Ovary (tissue), 9 donors: Measurements from ENCODE around the gene SH3GL1. TPM values are rescaled to one million over a fixed set of nuclear protein-coding genes. Genes with fewer than 3 reads are reported as not detected.

ENCODE experiments used
- DNase-seq, 5 donors: peaks; one replicate each; pipeline ENCODE4 v3.0.0-alpha.2; 2019 to 2020
- H3K27ac ChIP-seq, 2 donors: fragments of 200-600 bp; one replicate each; pipeline versions ENCODE4 v1.5.1 to v1.8.0; 2019 to 2022
- H3K27me3 ChIP-seq: fragments of 200-600 bp; one replicate; pipeline ENCODE4 v1.8.0; 2022
- H3K36me3 ChIP-seq: fragments of 200-600 bp; sonication (generic); one replicate; pipeline ENCODE4 v1.5.1; 2019
- H3K4me1 ChIP-seq: one replicate; pipeline ENCODE4 v1.8.1; 2013; ENCODE audit warnings: mild to moderate bottlenecking, moderate library complexity; ENCODE audit not compliant: insufficient read depth
- H3K4me3 ChIP-seq: fragments of 200-600 bp; sonication (generic); one replicate; pipeline ENCODE4 v1.5.1; 2017
- H3K9me3 ChIP-seq, 2 donors: fragments of 200-600 bp in 1 of 2; sonication (generic) in 1 of 2; one replicate each; pipeline versions ENCODE4 v1.5.1 to v1.8.1; 2013 to 2019; ENCODE audit warnings: mild to moderate bottlenecking in 1 of 2, moderate library complexity in 1 of 2
- CTCF ChIP-seq, 3 donors: fragments of 450-650 bp in 2 of 3; fragments of 200-600 bp in 1 of 3; IDR thresholded peaks; one replicate each; pipeline versions ENCODE4 v1.5.1 to v1.8.0; 2016 to 2022; ENCODE audit warnings: antibody characterized with exemption in 3 of 3, mild to moderate bottlenecking in 1 of 3
- EP300 ChIP-seq: sonication (generic); formaldehyde crosslinking; IDR thresholded peaks from one replicate; pipeline ENCODE4 v1.6.1; 2017; ENCODE audit warnings: antibody characterized with exemption
- POLR2A ChIP-seq: fragments of 450-650 bp; IDR thresholded peaks from one replicate; pipeline ENCODE4 v1.6.1; 2017; ENCODE audit warnings: antibody characterized with exemption, mild to moderate bottlenecking, moderate library complexity
- WGBS, 3 donors: extraction: QIAGEN DNeasy Blood & Tissue Kit in 1 of 3; methylation state at CpG; one replicate each; pipeline versions ENCODE4 v1.1.5 to v1.1.7; 2013 to 2017; 5-methylcytosine and 5-hydroxymethylcytosine counted together
- intact Hi-C, 4 donors: fragments of 100-400 bp; cut with DNase I; formaldehyde crosslinking; loops; one replicate each; pipeline versions ENCODE4 v1.11.0 to v1.15.1; 2022 to 2023
- polyA plus RNA-seq, 2 donors: library from polyadenylated mRNA; stranded (reverse); fragments of 200-250 nt in 1 of 2; fragments of 350-450 nt in 1 of 2; fragmentation: Illumina TruSeq in 1 of 2; extraction: RNeasy Lipid Tissue Mini Kit (QIAGEN cat#74804) in 1 of 2; gene quantifications; one replicate each; pipeline ENCODE4 v1.2.3, GENCODE V29; 2013 to 2014
- total RNA-seq, 7 donors: library from RNA; depleted of rRNA in 2 of 7; stranded (reverse); fragments of >200 nt in 2 of 7; fragmentation: NEBNext Ultra II Directional in 3 of 7; extraction: Animal tissue kit (Norgen Biotek cat#: 25700) in 3 of 7; gene quantifications; one replicate each; pipeline versions ENCODE4 v1.1.0 to v1.2.4, GENCODE V29; 2016 to 2023
- donor health status: DM: no; HTN: no; CAD: no; lungs with moderate emphysema.
- donor health status: DM: no; HTN: no; CAD: no.
- donor health status: Bipolar disorder and iron deficiency.
- donor health status: DM: yes; HTN: yes; CAD: no.
- donor health status: DM: no; HTN: no; CAD: no.
- donor health status: DM: yes; HTN: yes; CAD: no.

SH3GL1 gene
- total and polyA plus RNA-seq, 9 donors, result 6.9 to 88.6 (median 59.9) TPM

- DNase-seq, result peak in 1 of 5 donors; percentile 25
- Histone ChIP-seq H3K36me3 (no peaks in the 10 kb centered on the region), H3K4me3 (no peak overlapping the region), H3K27ac (peak overlapping the region in 1 of 2 donors; percentile 60), H3K9me3 (no peaks in the 10 kb centered on the region), H3K27me3 (no peaks in the 10 kb centered on the region), H3K4me1 (no peaks in the 10 kb centered on the region)
- TF ChIP-seq POLR2A, result no peak
- no peak for TF ChIP-seq EP300
- TF ChIP-seq CTCF (IDR thresholded peaks at IDR 0.05), result no peak
- 69 to 79% (median 71%) methylated on average over 33 to 36 of the region's 36 CpGs for WGBS, 3 donors
- intact Hi-C loops, result loop anchor here in 2 of 4 donors (10.0 kb wide), 1 partner anchor 180 kb away; no protein-coding TSS in a partner anchor
Measured at GRCh38 chr19:4444765-4445741, 44.7 kb upstream of the SH3GL1 start.

- TF ChIP-seq POLR2A (no peak), EP300 (no peak), CTCF (IDR thresholded peaks at IDR 0.05) (no peak)
- no peaks in the 10 kb centered on the region for H3K4me1 ChIP-seq
- no peaks in the 10 kb centered on the region for H3K36me3 ChIP-seq
- no peaks in the 10 kb centered on the region for H3K9me3 ChIP-seq
- intact Hi-C loops, result loop anchor here in 2 of 4 donors (10.0 kb wide), 1 partner anchor 179 kb away; no protein-coding TSS in a partner anchor
- H3K27ac ChIP-seq, result no peak overlapping the region
- H3K4me3 ChIP-seq, result no peak overlapping the region
- H3K27me3 ChIP-seq, result no peaks in the 10 kb centered on the region
- DNase-seq, result no peak
- WGBS, 3 donors, result 76 to 80% (median 77%) methylated on average over 19 to 20 of the region's 20 CpGs
Measured at GRCh38 chr19:4443966-4444764, 43.8 kb upstream of the SH3GL1 start.

- no peak for DNase-seq
- intact Hi-C loops, result loop anchor here in 2 of 4 donors (10.0 kb wide), 1 partner anchor 178 kb away; no protein-coding TSS in a partner anchor
- no peaks in the 10 kb centered on the region for H3K36me3 ChIP-seq
- no peak overlapping the region for H3K27ac ChIP-seq
- no peaks in the 10 kb centered on the region for H3K4me1 ChIP-seq
- no peak overlapping the region for H3K4me3 ChIP-seq
- no peaks in the 10 kb centered on the region for H3K27me3 ChIP-seq
- TF ChIP-seq CTCF (IDR thresholded peaks at IDR 0.05) (no peak), EP300 (no peak), POLR2A (no peak)
- no peaks in the 10 kb centered on the region for H3K9me3 ChIP-seq
- WGBS, 3 donors, result 89 to 91% (median 89%) methylated on average over 15 of the region's 15 CpGs
Measured at GRCh38 chr19:4443188-4443587, 42.8 kb upstream of the SH3GL1 start.

GRCh38 chr19:4442819-4443146 is 42.4 kb upstream of the SH3GL1 start:
- DNase-seq, result no peak
- no peaks in the 10 kb centered on the region for H3K4me1 ChIP-seq
- no peaks in the 10 kb centered on the region for H3K36me3 ChIP-seq
- no peak for TF ChIP-seq EP300
- no peak for TF ChIP-seq POLR2A
- no peak for TF ChIP-seq CTCF (IDR thresholded peaks at IDR 0.05)
- H3K4me3 ChIP-seq, result no peak overlapping the region
- intact Hi-C loops, result loop anchor here in 2 of 4 donors (10.0 kb wide), 1 partner anchor 178 kb away; no protein-coding TSS in a partner anchor
- no peak overlapping the region for H3K27ac ChIP-seq
- 76 to 82% (median 77%) methylated on average over 10 of the region's 10 CpGs for WGBS, 3 donors
- H3K9me3 ChIP-seq, result no peaks in the 10 kb centered on the region
- H3K27me3 ChIP-seq, result no peaks in the 10 kb centered on the region
